Mesenchymal stem cell (in vitro differentiated cells and primary cell): ENCODE results near the gene ISOC1.

Source experiments
- DNase-seq: peaks from one replicate; pipeline ENCODE4 v3.0.0-alpha.2; 2013
- H2AFZ ChIP-seq: one replicate; pipeline ENCODE4 v1.6.1; 2013; ENCODE audit warnings: low read depth, mild to moderate bottlenecking, control low read depth, inconsistent platforms, low read length, moderate library complexity
- H2AK5ac ChIP-seq: 2 replicates; pipeline ENCODE4 v1.6.1; 2013; ENCODE audit warnings: low read length, moderate library complexity, mild to moderate bottlenecking, inconsistent platforms; ENCODE audit not compliant: severe bottlenecking
- H2BK120ac ChIP-seq: one replicate; pipeline ENCODE4 v1.6.1; 2013; ENCODE audit warnings: low read depth, mild to moderate bottlenecking, inconsistent platforms, low read length, moderate library complexity
- H2BK12ac ChIP-seq, 2 experiments: one replicate each; pipeline ENCODE4 v1.6.1; 2013; ENCODE audit warnings: inconsistent platforms in 2 of 2, low read length in 2 of 2, mild to moderate bottlenecking in 2 of 2, moderate library complexity in 2 of 2, control low read depth in 1 of 2
- H2BK15ac ChIP-seq: one replicate; pipeline ENCODE4 v1.6.1; 2013; ENCODE audit warnings: mild to moderate bottlenecking, low read depth, inconsistent platforms; ENCODE audit not compliant: poor library complexity, severe bottlenecking
- H2BK5ac ChIP-seq: 2 replicates; pipeline ENCODE4 v1.6.1; 2013; ENCODE audit warnings: low read depth, mild to moderate bottlenecking, low read length, control low read depth, inconsistent platforms; ENCODE audit not compliant: poor library complexity, severe bottlenecking
- H3K14ac ChIP-seq, 2 experiments: one replicate each; pipeline ENCODE4 v1.6.1; 2013; ENCODE audit warnings: inconsistent platforms in 2 of 2, low read length in 2 of 2, control low read depth in 1 of 2, mild to moderate bottlenecking in 1 of 2, moderate library complexity in 1 of 2
- H3K18ac ChIP-seq, 2 experiments: one replicate each; pipeline ENCODE4 v1.6.1; 2013; ENCODE audit warnings: inconsistent platforms in 2 of 2, low read length in 2 of 2, control low read depth in 1 of 2, low read depth in 1 of 2, mild to moderate bottlenecking in 1 of 2
- H3K23ac ChIP-seq, 2 experiments: one replicate each; pipeline ENCODE4 v1.6.1; 2013; ENCODE audit warnings: inconsistent platforms in 2 of 2, low read length in 2 of 2, mild to moderate bottlenecking in 2 of 2, moderate library complexity in 2 of 2, control low read depth in 1 of 2
- H3K27ac ChIP-seq: 2 replicates; pipeline ENCODE4 v1.5.1; 2013; ENCODE audit warnings: mild to moderate bottlenecking, moderate library complexity, low read length, control low read depth, inconsistent platforms; ENCODE audit not compliant: poor library complexity, severe bottlenecking
- H3K27me3 ChIP-seq, 2 experiments: 2 replicates each; pipeline versions ENCODE4 v1.6.1 to v1.7.0; 2013; ENCODE audit warnings: low read length in 2 of 2, mild to moderate bottlenecking in 2 of 2, moderate library complexity in 2 of 2, control low read depth in 1 of 2, inconsistent platforms in 1 of 2; ENCODE audit not compliant: control insufficient read depth in 1 of 2, insufficient read depth in 1 of 2
- H3K36me3 ChIP-seq, 2 experiments: 2 replicates each; pipeline versions ENCODE4 v1.6.1 to v1.7.0; 2013; ENCODE audit warnings: low read length in 2 of 2, control low read depth in 1 of 2, inconsistent platforms in 1 of 2, low read depth in 1 of 2, mild to moderate bottlenecking in 1 of 2; ENCODE audit not compliant: insufficient read depth in 2 of 2, control insufficient read depth in 1 of 2
- H3K4ac ChIP-seq, 2 experiments: one replicate each; pipeline ENCODE4 v1.6.1; 2013; ENCODE audit warnings: inconsistent platforms in 2 of 2, low read length in 2 of 2, mild to moderate bottlenecking in 2 of 2, moderate library complexity in 2 of 2, control low read depth in 1 of 2, low read depth in 1 of 2
- H3K4me1 ChIP-seq: 2 replicates; pipeline ENCODE4 v1.6.1; 2013; ENCODE audit warnings: low read depth, low read length, control low read depth; ENCODE audit not compliant: control insufficient read depth, insufficient read depth
- H3K4me2 ChIP-seq: 2 replicates; pipeline ENCODE4 v1.6.1; 2013; ENCODE audit warnings: low read length, mild to moderate bottlenecking, inconsistent platforms; ENCODE audit not compliant: poor library complexity, severe bottlenecking
- H3K4me3 ChIP-seq, 2 experiments: 2 replicates each; pipeline versions ENCODE4 v1.5.1 to v1.7.0; 2013; ENCODE audit warnings: low read length in 2 of 2, mild to moderate bottlenecking in 2 of 2, control low read depth in 1 of 2, low read depth in 1 of 2; ENCODE audit not compliant: insufficient read depth in 1 of 2
- H3K79me1 ChIP-seq: replicated peaks from 2 replicates; pipeline ENCODE4 v1.6.1; 2013; ENCODE audit warnings: mild to moderate bottlenecking, control low read depth, low read length, inconsistent platforms; ENCODE audit not compliant: poor library complexity, severe bottlenecking
- H3K9ac ChIP-seq: 2 replicates; pipeline ENCODE4 v1.7.0; 2013; ENCODE audit warnings: mild to moderate bottlenecking, low read length, moderate library complexity
- H3K9me3 ChIP-seq: 2 replicates; pipeline ENCODE4 v1.7.0; 2013; ENCODE audit warnings: mild to moderate bottlenecking, low read length; ENCODE audit not compliant: control insufficient read depth
- H4K8ac ChIP-seq: one replicate; pipeline ENCODE4 v1.6.1; 2013; ENCODE audit warnings: inconsistent platforms, mild to moderate bottlenecking, low read length, moderate library complexity
- H4K91ac ChIP-seq: one replicate; pipeline ENCODE4 v1.6.1; 2013; ENCODE audit warnings: mild to moderate bottlenecking, low read length, inconsistent platforms
- WGBS: methylation state at CpG from one replicate; pipeline ENCODE4 v1.1.7; 2013; ENCODE audit warnings: mixed read lengths; 5-methylcytosine and 5-hydroxymethylcytosine counted together

ISOC1 gene

GRCh38 chr5:129078660-129079059, 15.9 kb upstream of the ISOC1 start:
- Histone ChIP-seq H3K4me2 (no peak overlapping the region), H2AK5ac (no peak overlapping the region), H2AFZ (no peak overlapping the region), H4K8ac (no peak overlapping the region), H3K14ac (no peak overlapping the region), H3K23ac (no peak overlapping the region), H4K91ac (no peak overlapping the region), H3K18ac (no peak overlapping the region), H2BK15ac (no peak overlapping the region), H3K27me3 (no peaks in the 10 kb centered on the region), H3K9me3 (no peaks in the 10 kb centered on the region), H3K4me3 (no peak overlapping the region), H3K27ac (no peak overlapping the region), H3K36me3 (no peaks in the 10 kb centered on the region), H3K4me1 (no peaks in the 10 kb centered on the region), H3K9ac (no peak overlapping the region), H3K4ac (no peak overlapping the region), H2BK12ac (no peak overlapping the region), H3K79me1 (no peaks in the 10 kb centered on the region), H2BK5ac (no peak overlapping the region), H2BK120ac (no peak overlapping the region)
- WGBS = 69% methylated on average over 3 of the region's 3 CpGs
- DNase-seq = no peak

DNA sequence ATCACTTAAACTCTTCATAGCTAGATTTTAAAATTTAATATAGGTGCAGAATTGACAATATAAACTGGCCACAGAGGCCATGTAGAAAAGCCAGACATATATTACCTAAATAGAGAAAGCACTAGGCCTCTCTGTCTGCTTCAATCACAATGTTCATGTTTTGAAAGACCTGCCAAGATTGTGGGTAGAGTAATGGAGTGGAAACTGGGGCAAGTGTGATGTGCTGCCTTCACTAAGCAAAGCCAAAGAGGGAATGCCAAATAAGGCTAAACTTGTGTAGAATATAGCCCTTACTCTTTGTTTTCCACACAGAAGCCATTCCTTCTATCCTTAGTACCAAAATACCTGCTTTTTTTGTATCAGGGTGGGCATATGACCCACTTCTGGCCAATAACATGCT, 15.1 kb upstream of the ISOC1 start:
- H3K27me3 ChIP-seq = no peaks in the 10 kb centered on the region

DNA sequence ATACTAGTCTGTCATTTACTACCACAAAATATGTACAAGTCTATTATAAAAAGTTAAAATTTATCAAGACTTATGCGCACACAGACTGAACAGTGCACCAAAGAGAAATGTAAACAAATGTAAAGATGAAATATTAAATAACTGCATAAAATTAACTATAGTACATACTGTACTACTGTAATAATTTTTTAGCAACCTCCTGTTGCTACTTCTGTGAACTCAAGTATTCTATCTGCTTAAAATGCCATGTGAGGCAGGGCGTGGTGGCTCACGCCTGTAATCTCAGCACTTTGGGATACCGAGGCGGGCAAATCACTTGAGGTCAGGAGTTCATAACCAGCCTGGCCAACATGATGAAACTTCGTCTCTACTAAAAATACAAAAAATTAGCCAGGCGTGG, 13.8 kb upstream of the ISOC1 start:
- Histone ChIP-seq H3K4ac (no peak overlapping the region), H3K27ac (no peak overlapping the region), H3K36me3 (no peaks in the 10 kb centered on the region), H3K9ac (no peak overlapping the region), H3K23ac (no peak overlapping the region), H2AFZ (no peak overlapping the region), H3K18ac (no peak overlapping the region), H3K4me2 (no peak overlapping the region), H3K4me3 (no peak overlapping the region), H2AK5ac (no peak overlapping the region), H3K4me1 (no peaks in the 10 kb centered on the region), H2BK15ac (no peak overlapping the region), H4K8ac (no peak overlapping the region), H4K91ac (no peak overlapping the region), H2BK120ac (no peak overlapping the region), H3K79me1 (no peaks in the 10 kb centered on the region), H3K9me3 (no peaks in the 10 kb centered on the region), H3K27me3 (no peaks in the 10 kb centered on the region), H3K14ac (no peak overlapping the region), H2BK5ac (no peak overlapping the region), H2BK12ac (no peak overlapping the region)
- WGBS = 96% methylated on average over 6 of the region's 7 CpGs
- no peak for DNase-seq

More for the DNA sequence above, 15.1 kb upstream of the ISOC1 start:
- H3K9me3 ChIP-seq = no peaks in the 10 kb centered on the region
- no peak overlapping the region for H3K9ac ChIP-seq
- H4K8ac ChIP-seq = no peak overlapping the region
- H3K27ac ChIP-seq = no peak overlapping the region
- H2BK5ac ChIP-seq = no peak overlapping the region
- DNase-seq = no peak
- H3K79me1 ChIP-seq = no peaks in the 10 kb centered on the region
- no peaks in the 10 kb centered on the region for H3K4me1 ChIP-seq
- H3K18ac ChIP-seq = no peak overlapping the region
- no peak overlapping the region for H2AFZ ChIP-seq
- H3K14ac ChIP-seq = no peak overlapping the region
- no peak overlapping the region for H3K4me3 ChIP-seq
- H3K23ac ChIP-seq = no peak overlapping the region
- no peak overlapping the region for H2BK15ac ChIP-seq
- no peak overlapping the region for H3K4ac ChIP-seq
- no peak overlapping the region for H2AK5ac ChIP-seq
- no peak overlapping the region for H4K91ac ChIP-seq
- H3K4me2 ChIP-seq = no peak overlapping the region
- H3K36me3 ChIP-seq = no peaks in the 10 kb centered on the region
- H2BK120ac ChIP-seq = no peak overlapping the region
- H2BK12ac ChIP-seq = no peak overlapping the region

DNA sequence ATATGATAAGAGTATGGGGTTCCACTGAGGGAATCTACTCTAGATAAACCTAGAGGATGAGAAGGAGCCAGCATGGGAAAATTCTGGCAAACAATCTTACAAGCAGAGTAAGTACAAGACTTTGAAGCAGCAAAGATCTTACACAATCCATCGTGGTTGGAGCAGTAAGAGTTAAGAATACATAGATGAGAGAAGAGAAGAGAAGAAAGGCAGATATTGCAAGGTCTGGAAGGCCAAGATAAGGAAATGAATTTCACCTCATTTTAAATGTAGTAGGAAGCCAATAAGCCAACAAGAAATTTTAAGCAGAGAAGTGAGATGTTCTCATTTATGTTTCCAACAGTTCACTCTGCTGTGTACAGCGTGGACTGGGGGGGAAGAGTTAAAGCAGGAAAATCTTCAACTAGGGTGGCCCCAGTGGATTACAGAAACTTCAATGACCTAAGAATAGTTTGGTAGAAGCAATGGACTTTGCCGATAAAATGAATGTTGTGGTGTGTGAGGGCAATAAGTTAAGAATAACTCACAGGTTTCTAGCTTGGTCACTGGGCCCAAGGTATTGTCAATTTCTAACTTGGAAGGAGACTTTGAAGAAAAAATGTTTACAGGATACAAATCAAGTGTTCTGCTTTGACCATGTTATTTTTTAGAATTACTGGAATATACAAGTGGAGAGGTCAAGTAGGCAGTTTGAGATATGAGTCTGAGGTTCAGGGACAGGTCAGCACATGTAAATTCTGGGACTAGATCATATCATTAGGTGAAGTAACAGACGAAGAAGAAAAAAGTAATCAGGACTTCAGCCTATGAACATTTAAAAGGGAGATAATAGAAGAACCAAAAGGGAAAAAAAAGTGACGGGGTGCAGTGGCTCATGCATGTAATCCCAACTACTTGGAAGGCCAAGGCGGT, 12.1 kb upstream of the ISOC1 start:
- H3K27ac ChIP-seq = no peak overlapping the region
- H3K9me3 ChIP-seq = no peaks in the 10 kb centered on the region
- no peak overlapping the region for H3K23ac ChIP-seq
- H4K8ac ChIP-seq = no peak overlapping the region
- no peak overlapping the region for H4K91ac ChIP-seq
- H2BK15ac ChIP-seq = no peak overlapping the region
- no peak overlapping the region for H3K14ac ChIP-seq
- no peaks in the 10 kb centered on the region for H3K79me1 ChIP-seq
- no peak overlapping the region for H3K18ac ChIP-seq
- no peak overlapping the region for H2AFZ ChIP-seq
- DNase-seq = no peak
- H3K4me3 ChIP-seq = no peak overlapping the region
- H3K4me2 ChIP-seq = no peak overlapping the region
- no peak overlapping the region for H2AK5ac ChIP-seq
- H2BK12ac ChIP-seq = no peak overlapping the region
- 93% methylated on average over 6 of the region's 6 CpGs for WGBS
- H3K27me3 ChIP-seq = no peaks in the 10 kb centered on the region
- no peaks in the 10 kb centered on the region for H3K36me3 ChIP-seq
- H2BK120ac ChIP-seq = no peak overlapping the region
- H3K9ac ChIP-seq = no peak overlapping the region
- no peaks in the 10 kb centered on the region for H3K4me1 ChIP-seq
- no peak overlapping the region for H2BK5ac ChIP-seq
- H3K4ac ChIP-seq = no peak overlapping the region
